ENCODE results near the gene CD226. TPM values are rescaled to one million over a fixed set of nuclear protein-coding genes. Genes with fewer than 3 reads are reported as not detected.

The CD226 gene
- total and polyA plus RNA-seq, 2 of the 13 experiments (the other 11 are each of a cell fraction or from before 2014, with no cell fraction given) = 0.13 to 0.77 TPM

GRCh38 chr18:69898241-69898861 is 49.3 kb downstream of the CD226 start:
- 56% methylated on average over 11 of the region's 11 CpGs for WGBS (ENCODE audit: low lambda C conversion rate)
- H3K9me3 ChIP-seq (ENCODE audit: low read length) = no peaks in the 10 kb centered on the region
- no TSS peak for BruUV-seq (replicated peaks)
- in situ Hi-C loops (cut with HindIII; ENCODE audit: extremely low pct_ligation_motif_present, low pct_unique_long_range_greater_than_20kb) = no loop called here
- peak; percentile 17 to 22; a peak in 1 of 4 replicates for TF ChIP-seq MAFK (conservative IDR thresholded peaks at IDR 0.05 in 1 of 2, IDR thresholded peaks at IDR 0.05 in 1 of 2; ENCODE audit: low read length in 2 of 2)
- TF ChIP-seq HNF4A (CRISPR knock-in tag; IDR thresholded peaks at IDR 0.05) = peak; percentile 36; the same call in 1 of the 2 replicates
- no peak for TF ChIP-seq YEATS4 (CRISPR knock-in tag; IDR thresholded peaks at IDR 0.05; ENCODE audit: borderline replicate concordance)
- no peak for TF ChIP-seq ZNF432 (CRISPR knock-in tag; IDR thresholded peaks at IDR 0.05; ENCODE audit: borderline replicate concordance)
- TF ChIP-seq ATF7-NPFF (CRISPR knock-in tag; IDR thresholded peaks at IDR 0.05; ENCODE audit: low read depth) = no peak
- TF ChIP-seq ZMYM4 (CRISPR knock-in tag; IDR thresholded peaks at IDR 0.05) = peak; percentile 31; the same call in 1 of the 2 replicates
- TF ChIP-seq MAFF (IDR thresholded peaks at IDR 0.05; ENCODE audit: low read depth, low read length) = 0 out of 2 replicates have a peak, but pooled peaks have one; percentile 14
- H3K4me1 ChIP-seq (ENCODE audit: insufficient read depth, low read length) = peaks cover 13% of the 10 kb centered on the region
- peak overlapping the region; percentile 14; the same call in 1 of the 2 replicates for H3K4me2 ChIP-seq (ENCODE audit: low read depth, low read length)
- H3K27ac ChIP-seq (ENCODE audit: extremely low read length, insufficient read depth, low read length) = no peak overlapping the region
- no peak overlapping the region for H2AFZ ChIP-seq (ENCODE audit: low read length)
- ChIA-PET CTCF (ENCODE audit: low intra/inter-chr PET ratio, low total read pairs) (no interaction called here), POLR2A (no interaction called here)
- no peaks in the 10 kb centered on the region for H4K20me1 ChIP-seq (ENCODE audit: insufficient read depth, low read length)
- ATAC-seq (peak; percentile 75), FAIRE-seq (no peak), DNase-seq (ENCODE audit: low spot score) (peak; percentile 18)
- H3K36me3 ChIP-seq (replicated peaks in 1 of 2; ENCODE audit: control insufficient read depth in 1 of 2, insufficient read depth in 2 of 2, low read length in 2 of 2) = no peaks in the 10 kb centered on the region
- no peak overlapping the region for H3K9ac ChIP-seq (ENCODE audit: insufficient read depth, low read depth, low read length)
- intact Hi-C loops (cut with micrococcal nuclease; ENCODE audit: unreplicated experiment) = no loop called here
- H3K79me2 ChIP-seq (ENCODE audit: insufficient read depth, low read length) = no peaks in the 10 kb centered on the region
- no peak overlapping the region for H3K4me3 ChIP-seq (replicated peaks in 1 of 3; ENCODE audit: insufficient read depth in 1 of 3, low read depth in 2 of 3, low read length in 3 of 3)
- no peaks in the 10 kb centered on the region; a peak in 1 of 5 replicates for H3K27me3 ChIP-seq (ENCODE audit: control insufficient read depth in 1 of 2, insufficient read depth in 2 of 2, low read length in 2 of 2)

GRCh38 chr18:69897397-69898108 is 50.1 kb downstream of the CD226 start:
- Histone ChIP-seq H3K79me2 (ENCODE audit: insufficient read depth, low read length) (no peaks in the 10 kb centered on the region), H3K36me3 (replicated peaks in 1 of 2; ENCODE audit: control insufficient read depth in 1 of 2, insufficient read depth in 2 of 2, low read length in 2 of 2) (no peaks in the 10 kb centered on the region), H3K4me3 (replicated peaks in 1 of 3; ENCODE audit: insufficient read depth in 1 of 3, low read depth in 2 of 3, low read length in 3 of 3) (no peak overlapping the region), H3K9me3 (ENCODE audit: low read length) (no peaks in the 10 kb centered on the region), H3K4me2 (ENCODE audit: low read depth, low read length) (no peak overlapping the region), H2AFZ (ENCODE audit: low read length) (no peak overlapping the region), H3K27ac (ENCODE audit: extremely low read length, insufficient read depth, low read length) (no peak overlapping the region), H3K27me3 (ENCODE audit: control insufficient read depth in 1 of 2, insufficient read depth in 2 of 2, low read length in 2 of 2) (no peaks in the 10 kb centered on the region), H4K20me1 (ENCODE audit: insufficient read depth, low read length) (no peaks in the 10 kb centered on the region), H3K4me1 (ENCODE audit: insufficient read depth, low read length) (peaks cover 13% of the 10 kb centered on the region), H3K9ac (ENCODE audit: insufficient read depth, low read depth, low read length) (no peak overlapping the region)
- FAIRE-seq (no peak), DNase-seq (ENCODE audit: low spot score) (no peak), ATAC-seq (no peak)
- CTCF ChIA-PET (ENCODE audit: low intra/inter-chr PET ratio, low total read pairs) = no interaction called here
- POLR2A ChIA-PET = no interaction called here
- BruUV-seq (replicated peaks) = no TSS peak
- 90% methylated on average over 7 of the region's 7 CpGs for WGBS (ENCODE audit: low lambda C conversion rate)
- intact Hi-C loops (cut with micrococcal nuclease; ENCODE audit: unreplicated experiment) (no loop called here), in situ Hi-C loops (cut with HindIII; ENCODE audit: extremely low pct_ligation_motif_present, low pct_unique_long_range_greater_than_20kb) (no loop called here)
- no peak for TF ChIP-seq ZNF441 (CRISPR knock-in tag; IDR thresholded peaks at IDR 0.05; ENCODE audit: borderline replicate concordance)
- no peak for TF ChIP-seq AGO1 (IDR thresholded peaks at IDR 0.05; ENCODE audit: low read depth, low read length, poor library complexity, severe bottlenecking)
- no peak for TF ChIP-seq ZNF253 (CRISPR knock-in tag; IDR thresholded peaks at IDR 0.05; ENCODE audit: borderline replicate concordance)
- TF ChIP-seq ZNF468 (CRISPR knock-in tag; IDR thresholded peaks at IDR 0.05) = no peak
- TF ChIP-seq STAT5B (CRISPR knock-in tag; IDR thresholded peaks at IDR 0.05) = no peak
- no peak for TF ChIP-seq NFRKB (IDR thresholded peaks at IDR 0.05)
- TF ChIP-seq ZNF18 (CRISPR knock-in tag; IDR thresholded peaks at IDR 0.05; ENCODE audit: insufficient replicate concordance) = no peak
- TF ChIP-seq, protein P1, sequence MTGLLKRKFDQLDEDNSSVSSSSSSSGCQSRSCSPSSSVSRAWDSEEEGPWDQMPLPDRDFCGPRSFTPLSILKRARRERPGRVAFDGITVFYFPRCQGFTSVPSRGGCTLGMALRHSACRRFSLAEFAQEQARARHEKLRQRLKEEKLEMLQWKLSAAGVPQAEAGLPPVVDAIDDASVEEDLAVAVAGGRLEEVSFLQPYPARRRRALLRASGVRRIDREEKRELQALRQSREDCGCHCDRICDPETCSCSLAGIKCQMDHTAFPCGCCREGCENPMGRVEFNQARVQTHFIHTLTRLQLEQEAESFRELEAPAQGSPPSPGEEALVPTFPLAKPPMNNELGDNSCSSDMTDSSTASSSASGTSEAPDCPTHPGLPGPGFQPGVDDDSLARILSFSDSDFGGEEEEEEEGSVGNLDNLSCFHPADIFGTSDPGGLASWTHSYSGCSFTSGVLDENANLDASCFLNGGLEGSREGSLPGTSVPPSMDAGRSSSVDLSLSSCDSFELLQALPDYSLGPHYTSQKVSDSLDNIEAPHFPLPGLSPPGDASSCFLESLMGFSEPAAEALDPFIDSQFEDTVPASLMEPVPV (CRISPR knock-in tag; IDR thresholded peaks at IDR 0.05) = no peak
